Measurements from ENCODE around the gene HORMAD2. TPM values are rescaled to one million over a fixed set of nuclear protein-coding genes. Genes with fewer than 3 reads are reported as not detected.

Gene HORMAD2
- total RNA-seq, 1 donor from 2014 or later: not detected

Other genes starting within 250 kb of the HORMAD2 start
- 30.6 TPM for gene ASCC2, start 242.2 kb upstream of the HORMAD2 start, total RNA-seq
- gene MTMR3, start 197.3 kb upstream of the HORMAD2 start, total RNA-seq: 60.1 TPM
- gene LIF, start 166.3 kb downstream of the HORMAD2 start, total RNA-seq: 1.9 TPM
- gene OSM, start 186.4 kb downstream of the HORMAD2 start, total RNA-seq: 1.3 TPM
- 5.2 TPM for gene CASTOR1, start 209.0 kb downstream of the HORMAD2 start, total RNA-seq
- gene TBC1D10A, start 246.5 kb downstream of the HORMAD2 start, total RNA-seq: 10.8 TPM

All from skin of body (tissue), 1 donor.